NT2/D1 (cell line): ENCODE results near the gene OR2L5.

Experiments used
- DNase-seq: peaks from one replicate; pipeline ENCODE4 v3.0.0-alpha.2; 2011; ENCODE audit warnings: low read depth, low spot score
- H3K27me3 ChIP-seq: 2 replicates; pipeline ENCODE4 v1.6.0; 2011; ENCODE audit warnings: mild to moderate bottlenecking; ENCODE audit not compliant: insufficient read length, insufficient read depth
- H3K36me3 ChIP-seq: 2 replicates; pipeline ENCODE4 v1.6.1; 2011; ENCODE audit warnings: mild to moderate bottlenecking, low read length, mixed read lengths; ENCODE audit not compliant: insufficient read depth, insufficient read length
- H3K4me1 ChIP-seq: 2 replicates; pipeline ENCODE4 v1.5.1; 2011; ENCODE audit not compliant: insufficient read depth, insufficient read length
- H3K4me3 ChIP-seq: 2 replicates; pipeline ENCODE4 v1.5.1; 2011; ENCODE audit warnings: low read depth; ENCODE audit not compliant: insufficient read length
- H3K9ac ChIP-seq: 2 replicates; pipeline ENCODE4 v1.6.0; 2011; ENCODE audit warnings: low read depth; ENCODE audit not compliant: insufficient read length
- H3K9me3 ChIP-seq: 2 replicates; pipeline ENCODE4 v1.5.1; 2011; ENCODE audit warnings: mild to moderate bottlenecking, low read length; ENCODE audit not compliant: insufficient read depth
- SUZ12 ChIP-seq: IDR thresholded peaks from 2 replicates; pipeline ENCODE4 v1.6.1; 2011; ENCODE audit not compliant: insufficient read length, insufficient read depth; ENCODE audit errors: extremely low read depth
- YY1 ChIP-seq: IDR thresholded peaks from 2 replicates; pipeline ENCODE4 v1.6.1; 2011; ENCODE audit not compliant: insufficient read length, insufficient read depth
- ZNF274 ChIP-seq: IDR thresholded peaks from 2 replicates; pipeline ENCODE4 v1.6.1; 2011; ENCODE audit warnings: mild to moderate bottlenecking, low read depth, low read length

Gene OR2L5

GRCh38 chr1:248009681-248010080, 3.8 kb upstream of the OR2L5 start:
- DNase-seq, result no peak
- TF ChIP-seq SUZ12 (no peak), YY1 (no peak), ZNF274 (no peak)
- H3K36me3 ChIP-seq, result no peaks in the 10 kb centered on the region
- H3K9ac ChIP-seq, result no peak overlapping the region
- H3K9me3 ChIP-seq, result peaks cover 9% of the 10 kb centered on the region
- no peak overlapping the region for H3K4me3 ChIP-seq
- H3K27me3 ChIP-seq, result no peaks in the 10 kb centered on the region
- H3K4me1 ChIP-seq, result no peaks in the 10 kb centered on the region

- Histone ChIP-seq H3K4me1 (no peaks in the 10 kb centered on the region), H3K9ac (no peak overlapping the region), H3K27me3 (no peaks in the 10 kb centered on the region), H3K9me3 (no peaks in the 10 kb centered on the region; the same call in 1 of the 2 replicates), H3K4me3 (no peak overlapping the region), H3K36me3 (no peaks in the 10 kb centered on the region)
- DNase-seq, result no peak
- TF ChIP-seq YY1, result no peak
- TF ChIP-seq ZNF274, result no peak
- no peak for TF ChIP-seq SUZ12
These were observed 2.3 kb downstream of the OR2L5 start for GRCh38 chr1:248015803-248016202.

DNA sequence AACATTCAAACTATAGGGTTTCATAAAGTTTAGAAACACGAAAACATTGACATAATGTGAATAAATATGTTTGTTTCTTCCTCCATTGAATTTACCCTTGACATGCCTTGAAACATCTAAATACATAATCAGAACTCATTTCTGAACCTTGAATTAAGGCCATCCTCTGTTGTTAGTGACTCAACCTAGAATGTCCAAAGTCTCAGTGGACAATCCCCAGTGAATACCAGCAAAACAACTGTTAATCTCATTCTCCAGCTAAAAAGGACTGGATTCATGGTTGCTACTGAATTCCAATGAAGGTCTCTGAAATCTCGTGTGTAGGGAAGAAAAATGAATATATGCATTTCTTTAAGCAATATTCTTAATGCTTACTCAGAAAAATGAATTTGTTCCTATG, 16.3 kb downstream of the OR2L5 start, which contains the start of gene OR2L2:
TSS of gene OR2L2 (plus strand) at position 301 of the 400 bp plus-strand sequence. CDS start 8,198 bp downstream, outside the sequence.
- Histone ChIP-seq H3K36me3 (no peaks in the 10 kb centered on the region), H3K9me3 (peaks cover 11% of the 10 kb centered on the region), H3K9ac (no peak within 1 kb of the TSS), H3K27me3 (no peaks in the 10 kb centered on the region), H3K4me3 (no peak within 1 kb of the TSS), H3K4me1 (no peaks in the 10 kb centered on the region)
- TF ChIP-seq YY1 (no peak), ZNF274 (no peak), SUZ12 (no peak)
- no peak for DNase-seq

DNA sequence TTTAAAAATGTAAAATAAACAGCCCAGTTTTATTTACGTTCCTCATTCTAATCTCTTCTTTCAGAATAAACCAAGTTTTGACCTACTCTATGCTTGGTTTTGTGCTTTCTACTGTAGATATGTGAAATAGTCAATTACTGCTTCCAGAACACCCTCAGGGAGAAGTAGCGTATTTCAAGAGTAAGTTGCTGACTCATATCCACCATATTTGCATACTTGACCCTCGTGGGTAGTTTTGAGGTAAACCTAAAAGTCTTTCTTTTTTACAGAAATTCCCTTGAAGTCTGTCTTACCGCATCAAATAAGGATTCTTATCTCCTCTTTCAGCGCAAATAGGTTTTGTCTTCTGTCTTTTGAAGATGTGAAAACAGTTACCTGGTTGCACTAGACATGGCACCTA, 31.7 kb downstream of the OR2L5 start:
- Histone ChIP-seq H3K9me3 (no peaks in the 10 kb centered on the region), H3K4me3 (no peak overlapping the region), H3K9ac (no peak overlapping the region), H3K4me1 (no peaks in the 10 kb centered on the region), H3K27me3 (no peaks in the 10 kb centered on the region), H3K36me3 (no peaks in the 10 kb centered on the region)
- DNase-seq, result no peak
- TF ChIP-seq SUZ12, result no peak
- no peak for TF ChIP-seq ZNF274
- TF ChIP-seq YY1, result no peak

GRCh38 chr1:248046536-248046935, 33.1 kb downstream of the OR2L5 start, which contains the start of gene OR2L3:
Gene OR2L3 (plus strand): TSS chr1:248046836. CDS start chr1:248060682, 13,846 bp downstream.
- Histone ChIP-seq H3K4me3 (no peak within 1 kb of the TSS), H3K36me3 (no peaks in the 10 kb centered on the region), H3K9me3 (no peaks in the 10 kb centered on the region), H3K4me1 (no peaks in the 10 kb centered on the region), H3K9ac (no peak within 1 kb of the TSS), H3K27me3 (no peaks in the 10 kb centered on the region)
- DNase-seq, result no peak
- TF ChIP-seq SUZ12 (no peak), YY1 (no peak), ZNF274 (no peak)

- no peaks in the 10 kb centered on the region for H3K36me3 ChIP-seq
- H3K4me3 ChIP-seq, result no peak overlapping the region
- no peaks in the 10 kb centered on the region for H3K4me1 ChIP-seq
- H3K9ac ChIP-seq, result no peak overlapping the region
- no peaks in the 10 kb centered on the region for H3K27me3 ChIP-seq
- TF ChIP-seq ZNF274, result no peak
- no peak for TF ChIP-seq YY1
- TF ChIP-seq SUZ12, result no peak
- no peak for DNase-seq
- no peaks in the 10 kb centered on the region for H3K9me3 ChIP-seq
These were observed 33.5 kb downstream of the OR2L5 start for GRCh38 chr1:248047008-248047407.

GRCh38 chr1:248054671-248055070, 41.2 kb downstream of the OR2L5 start:
- Histone ChIP-seq H3K27me3 (no peaks in the 10 kb centered on the region), H3K9me3 (no peaks in the 10 kb centered on the region), H3K4me1 (no peaks in the 10 kb centered on the region), H3K36me3 (no peaks in the 10 kb centered on the region), H3K4me3 (no peak overlapping the region), H3K9ac (no peak overlapping the region)
- no peak for DNase-seq
- TF ChIP-seq SUZ12, result no peak
- no peak for TF ChIP-seq ZNF274
- TF ChIP-seq YY1, result no peak

GRCh38 chr1:248055261-248055660, 41.8 kb downstream of the OR2L5 start:
- no peaks in the 10 kb centered on the region for H3K36me3 ChIP-seq
- H3K27me3 ChIP-seq, result no peaks in the 10 kb centered on the region
- H3K9ac ChIP-seq, result no peak overlapping the region
- DNase-seq, result no peak
- H3K4me1 ChIP-seq, result no peaks in the 10 kb centered on the region
- H3K9me3 ChIP-seq, result no peaks in the 10 kb centered on the region
- no peak overlapping the region for H3K4me3 ChIP-seq
- TF ChIP-seq ZNF274, result no peak
- no peak for TF ChIP-seq YY1
- no peak for TF ChIP-seq SUZ12
